Subcutaneous abdominal adipose tissue (tissue), 5 donors: ENCODE data around the gene GALNT15.
A peak's percentile ranks its signal among the peaks of the same experiment; 100 is the strongest.

Experiments
- H3K27ac ChIP-seq: one replicate; pipeline ENCODE4 v1.7.0; 2013; ENCODE audit warnings: low read depth, mild to moderate bottlenecking, inconsistent platforms, low read length, moderate library complexity
- H3K27me3 ChIP-seq, 5 donors: one replicate each; pipeline ENCODE4 v1.7.0; 2013; ENCODE audit warnings: low read length in 5 of 5, inconsistent platforms in 1 of 5; ENCODE audit not compliant: control insufficient read depth in 5 of 5, insufficient read depth in 4 of 5
- H3K36me3 ChIP-seq, 5 donors: one replicate each; pipeline ENCODE4 v1.7.0; 2013; ENCODE audit warnings: low read length in 5 of 5; ENCODE audit not compliant: control insufficient read depth in 5 of 5, insufficient read depth in 5 of 5
- H3K4me1 ChIP-seq, 5 donors: one replicate each; pipeline ENCODE4 v1.7.0; 2013; ENCODE audit warnings: low read length in 5 of 5, mild to moderate bottlenecking in 3 of 5, moderate library complexity in 1 of 5; ENCODE audit not compliant: control insufficient read depth in 5 of 5, insufficient read depth in 5 of 5
- H3K4me3 ChIP-seq, 5 donors: one replicate each; pipeline ENCODE4 v1.7.0; 2013; ENCODE audit warnings: low read length in 5 of 5, low read depth in 1 of 5
- H3K9ac ChIP-seq, 5 donors: one replicate each; pipeline ENCODE4 v1.7.0; 2013; ENCODE audit warnings: low read length in 5 of 5, mild to moderate bottlenecking in 4 of 5, moderate library complexity in 3 of 5
- H3K9me3 ChIP-seq, 5 donors: one replicate each; pipeline ENCODE4 v1.7.0; 2013; ENCODE audit warnings: low read length in 5 of 5; ENCODE audit not compliant: control insufficient read depth in 5 of 5
- donor health status: healthy.
- donor health status: healthy.
- donor health status: healthy.
- donor health status: healthy.
- donor health status: healthy.

GALNT15 gene

DNA sequence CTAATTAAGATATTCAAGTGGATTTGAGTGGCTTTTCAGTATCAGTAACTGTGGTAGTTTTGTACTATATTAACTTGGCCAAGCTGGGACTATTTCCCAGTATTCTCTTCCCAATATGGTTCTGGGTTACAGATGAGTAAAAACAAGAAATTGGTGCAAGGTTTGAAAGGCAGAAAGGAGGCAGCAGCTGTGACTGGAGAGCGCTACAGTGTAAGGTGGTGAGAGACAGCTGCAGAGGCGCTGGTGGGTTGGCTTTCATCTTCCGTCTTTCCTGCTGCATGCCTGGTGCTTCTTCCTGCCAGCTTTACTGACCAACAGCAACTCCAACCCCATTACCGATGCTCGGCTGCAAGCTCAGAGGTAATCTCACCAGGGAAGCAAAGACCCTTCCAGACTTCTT is 80.4 kb downstream of the GALNT15 start:
- H3K27me3 ChIP-seq: no peaks in the 10 kb centered on the region
- H3K9me3 ChIP-seq: no peaks in the 10 kb centered on the region
- peaks cover 5 to 20% (median 13%) of the 10 kb centered on the region in 5 donors for H3K4me1 ChIP-seq
- no peak overlapping the region for H3K4me3 ChIP-seq
- H3K27ac ChIP-seq: no peak overlapping the region
- peaks cover 6 to 21% (median 15%) of the 10 kb centered on the region in 5 donors for H3K36me3 ChIP-seq
- no peak overlapping the region for H3K9ac ChIP-seq

DNA sequence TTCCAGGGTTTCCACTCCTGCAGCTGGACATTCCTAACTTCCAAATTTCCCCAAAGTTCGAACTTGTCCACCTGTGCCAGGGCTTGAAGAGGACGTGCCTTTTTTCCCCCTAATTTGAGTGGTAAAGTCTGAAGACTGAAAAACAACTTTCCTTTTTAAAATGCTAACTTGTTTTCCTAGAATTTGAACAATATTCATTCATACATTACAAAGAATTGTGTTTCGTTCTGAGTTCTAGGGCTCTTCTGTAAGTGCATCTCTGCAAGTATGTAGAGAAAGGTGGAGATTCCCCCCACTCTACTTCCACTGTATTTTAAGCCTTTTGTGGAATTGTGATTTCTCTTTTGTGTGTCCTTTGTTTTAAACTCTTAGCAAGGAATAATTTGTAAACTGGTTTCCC is 80.8 kb downstream of the GALNT15 start:
- Histone ChIP-seq H3K36me3 (peaks cover 10 to 25% (median 19%) of the 10 kb centered on the region in 5 donors), H3K27me3 (no peaks in the 10 kb centered on the region), H3K4me1 (peaks cover 5 to 20% (median 13%) of the 10 kb centered on the region in 5 donors), H3K9me3 (no peaks in the 10 kb centered on the region), H3K27ac (no peak overlapping the region), H3K4me3 (no peak overlapping the region), H3K9ac (no peak overlapping the region)

DNA sequence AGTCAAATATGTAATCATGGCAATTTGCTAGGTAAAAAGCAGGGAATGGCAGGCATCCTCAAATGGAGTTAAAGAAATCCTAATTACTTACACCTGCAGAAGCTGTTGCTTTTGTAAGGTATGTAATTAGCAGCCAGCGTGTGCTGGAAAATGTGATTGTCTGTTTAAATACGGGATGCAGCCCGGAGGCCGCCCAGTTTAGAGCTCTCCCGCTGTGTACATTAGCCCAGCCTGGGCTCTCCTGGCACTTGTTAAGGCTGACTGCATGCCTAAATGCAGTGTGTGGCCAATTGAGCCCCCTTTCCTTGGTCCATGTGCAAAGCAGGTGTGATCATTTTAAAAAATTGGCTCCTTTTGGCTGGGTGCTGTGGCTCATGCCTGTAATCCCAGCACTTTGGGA is 81.2 kb downstream of the GALNT15 start:
- Histone ChIP-seq H3K9ac (no peak overlapping the region), H3K4me3 (no peak overlapping the region), H3K27ac (no peak overlapping the region), H3K36me3 (peaks cover 14 to 29% (median 23%) of the 10 kb centered on the region in 5 donors), H3K27me3 (no peaks in the 10 kb centered on the region), H3K4me1 (peaks cover 5 to 20% (median 13%) of the 10 kb centered on the region in 5 donors), H3K9me3 (no peaks in the 10 kb centered on the region)

DNA sequence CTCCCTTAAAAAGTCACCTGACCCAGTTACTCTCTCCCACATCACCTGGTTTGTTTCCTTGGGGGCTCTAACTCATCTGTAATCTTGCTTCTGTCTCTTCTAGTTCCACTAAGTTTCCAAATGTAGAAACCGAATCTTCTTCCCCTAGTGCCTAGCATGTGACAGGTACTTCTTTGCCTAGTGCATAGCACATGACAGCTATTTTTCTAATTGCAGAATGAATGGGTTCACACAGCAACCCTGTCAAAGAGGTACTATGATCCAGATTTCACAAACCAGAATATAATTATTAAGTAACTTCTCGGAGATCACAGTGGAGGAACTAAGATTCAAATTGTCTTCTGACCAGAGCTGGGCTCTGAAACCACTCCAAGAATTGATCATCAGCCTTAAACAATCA is 82.8 kb downstream of the GALNT15 start:
- peaks cover 14 to 31% (median 23%) of the 10 kb centered on the region in 5 donors for H3K36me3 ChIP-seq
- H3K27ac ChIP-seq: no peak overlapping the region
- peaks cover 5 to 18% (median 15%) of the 10 kb centered on the region in 5 donors for H3K4me1 ChIP-seq

DNA sequence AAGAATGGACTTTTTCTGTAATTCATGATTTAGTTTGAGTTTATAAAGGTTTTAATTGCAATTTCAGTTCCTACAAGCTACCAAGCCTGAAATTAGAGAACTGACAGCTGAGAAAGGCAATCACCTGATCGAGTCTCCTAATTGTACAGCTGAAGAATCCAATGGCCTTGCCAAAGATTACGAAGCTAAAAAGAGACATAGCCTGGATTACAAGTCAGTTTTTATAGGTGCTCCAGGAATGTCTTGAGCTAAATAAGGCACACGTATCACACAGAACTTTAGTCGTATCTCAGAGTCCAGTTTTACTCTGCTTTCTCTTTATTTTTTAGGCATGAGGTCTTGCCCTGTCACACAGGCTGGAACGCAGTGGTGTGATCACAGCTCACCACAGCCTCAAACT is 83.7 kb downstream of the GALNT15 start:
- no peak overlapping the region for H3K9ac ChIP-seq
- no peak overlapping the region for H3K4me3 ChIP-seq
- H3K27me3 ChIP-seq: no peaks in the 10 kb centered on the region
- H3K36me3 ChIP-seq: peaks cover 14 to 31% (median 23%) of the 10 kb centered on the region in 5 donors
- peaks cover 5 to 15% (median 14%) of the 10 kb centered on the region in 5 donors for H3K4me1 ChIP-seq
- H3K27ac ChIP-seq: peak overlapping the region; percentile 19
- no peaks in the 10 kb centered on the region for H3K9me3 ChIP-seq

More for the DNA sequence above, 82.8 kb downstream of the GALNT15 start:
- H3K9ac ChIP-seq: no peak overlapping the region
- no peaks in the 10 kb centered on the region for H3K9me3 ChIP-seq
- no peak overlapping the region for H3K4me3 ChIP-seq
- H3K27me3 ChIP-seq: no peaks in the 10 kb centered on the region

DNA sequence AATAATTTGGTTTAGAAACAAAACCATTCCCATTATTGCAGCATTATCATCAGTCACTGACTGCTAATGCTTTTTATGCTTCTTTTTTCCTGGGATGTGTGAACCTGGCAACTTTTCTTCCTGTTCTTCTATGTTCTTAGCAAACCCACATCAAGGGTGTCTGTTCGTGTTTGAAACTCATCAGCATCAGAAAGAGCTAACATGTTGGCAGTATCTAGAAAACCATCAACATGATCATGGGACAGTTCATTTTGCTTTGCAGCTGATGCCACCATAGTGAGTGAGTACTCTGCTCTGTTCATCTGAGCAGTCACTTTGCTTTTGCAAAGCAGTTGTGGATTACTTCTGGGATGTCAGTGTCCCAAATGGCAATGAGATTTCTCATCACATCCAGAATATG is 84.4 kb downstream of the GALNT15 start:
- Histone ChIP-seq H3K27ac (peak overlapping the region; percentile 19), H3K9ac (no peak overlapping the region), H3K36me3 (peaks cover 14 to 31% (median 23%) of the 10 kb centered on the region in 5 donors), H3K9me3 (no peaks in the 10 kb centered on the region), H3K27me3 (no peaks in the 10 kb centered on the region), H3K4me1 (peaks cover under 1 to 14% (median 10%) of the 10 kb centered on the region in 5 donors), H3K4me3 (no peak overlapping the region)

DNA sequence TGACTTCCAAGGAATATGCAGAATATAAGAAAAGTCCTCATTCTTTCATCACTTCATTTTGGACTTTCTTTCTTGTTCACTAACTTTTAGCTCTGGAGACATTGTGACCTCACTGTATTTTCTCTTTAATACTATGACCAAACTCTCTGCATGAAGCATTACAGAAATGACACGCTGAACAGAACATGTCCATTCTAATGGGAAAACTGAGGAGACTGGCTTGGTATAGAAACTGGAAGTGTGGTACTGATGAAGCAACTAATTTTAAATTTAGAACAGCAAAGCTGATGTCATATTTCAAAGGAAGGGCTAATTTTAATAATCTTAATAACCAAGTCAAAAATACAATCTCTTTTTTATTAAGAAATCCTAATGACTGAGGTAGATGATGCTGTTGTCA is 85.6 kb downstream of the GALNT15 start:
- Histone ChIP-seq H3K4me3 (no peak overlapping the region), H3K9ac (no peak overlapping the region), H3K36me3 (peaks cover 14 to 31% (median 23%) of the 10 kb centered on the region in 5 donors), H3K27ac (no peak overlapping the region), H3K9me3 (no peaks in the 10 kb centered on the region), H3K27me3 (no peaks in the 10 kb centered on the region), H3K4me1 (peaks cover 8 to 17% (median 14%) of the 10 kb centered on the region in 5 donors)

DNA sequence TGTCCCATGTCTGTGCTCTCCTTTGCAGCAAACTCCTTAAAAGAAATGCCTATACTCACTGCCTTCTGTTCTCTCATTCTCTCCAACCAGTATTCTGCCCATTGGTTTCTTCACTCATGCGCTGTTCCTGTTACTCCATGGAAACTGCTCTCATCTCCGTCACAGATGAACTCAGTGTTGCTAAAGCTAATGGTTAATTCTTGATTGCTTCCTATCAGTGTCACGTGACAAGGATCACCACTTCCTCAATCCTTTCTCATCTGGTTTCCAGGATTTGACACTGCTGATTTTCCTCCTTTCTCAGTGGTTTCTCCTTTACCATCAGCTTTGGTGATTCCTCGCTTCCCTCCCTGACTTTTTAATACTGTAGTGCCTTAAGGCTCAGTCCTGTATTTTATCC is 87.7 kb downstream of the GALNT15 start:
- no peaks in the 10 kb centered on the region for H3K9me3 ChIP-seq
- H3K4me3 ChIP-seq: no peak overlapping the region
- no peaks in the 10 kb centered on the region for H3K27me3 ChIP-seq
- no peak overlapping the region for H3K27ac ChIP-seq
- H3K4me1 ChIP-seq: peaks cover 10 to 37% (median 31%) of the 10 kb centered on the region in 5 donors
- H3K36me3 ChIP-seq: peaks cover 14 to 27% (median 20%) of the 10 kb centered on the region in 5 donors
- peak overlapping the region in 1 of 5 donors; percentile 22 for H3K9ac ChIP-seq

DNA sequence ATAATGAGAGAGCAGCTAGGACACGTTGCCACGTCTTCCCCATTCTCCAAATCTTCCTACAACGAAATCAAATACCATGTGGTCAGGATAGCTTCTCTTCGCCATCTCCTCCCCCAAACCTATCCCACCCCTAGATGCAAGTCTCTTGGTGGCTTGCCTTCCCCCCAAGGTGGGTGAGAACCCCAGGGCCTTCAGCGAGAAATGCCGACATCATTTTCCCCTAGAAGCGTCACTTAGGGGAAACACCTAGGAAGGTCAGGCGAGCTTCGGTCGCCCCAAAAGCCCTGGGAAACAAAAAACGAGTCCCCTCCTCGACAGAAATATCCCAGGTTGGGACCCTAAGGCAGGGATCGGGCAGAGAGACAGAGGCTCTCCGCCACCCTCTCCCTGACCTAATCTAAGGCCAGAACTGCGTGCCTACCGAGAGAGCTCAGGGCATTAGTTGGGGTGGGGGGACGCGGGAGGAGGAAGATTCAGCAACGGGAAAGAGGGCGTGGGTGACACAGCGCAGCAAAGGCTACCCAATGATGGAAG is 89.8 kb downstream of the GALNT15 start:
- Histone ChIP-seq H3K4me3 (peak overlapping the region; percentile 91 to 99 (median 92)), H3K36me3 (peaks cover 10 to 16% (median 14%) of the 10 kb centered on the region in 5 donors), H3K27ac (peak overlapping the region; percentile 81), H3K4me1 (peaks cover 10 to 47% (median 33%) of the 10 kb centered on the region in 5 donors), H3K9me3 (no peaks in the 10 kb centered on the region), H3K27me3 (no peaks in the 10 kb centered on the region), H3K9ac (peak overlapping the region; percentile 77 to 96 (median 85))

DNA sequence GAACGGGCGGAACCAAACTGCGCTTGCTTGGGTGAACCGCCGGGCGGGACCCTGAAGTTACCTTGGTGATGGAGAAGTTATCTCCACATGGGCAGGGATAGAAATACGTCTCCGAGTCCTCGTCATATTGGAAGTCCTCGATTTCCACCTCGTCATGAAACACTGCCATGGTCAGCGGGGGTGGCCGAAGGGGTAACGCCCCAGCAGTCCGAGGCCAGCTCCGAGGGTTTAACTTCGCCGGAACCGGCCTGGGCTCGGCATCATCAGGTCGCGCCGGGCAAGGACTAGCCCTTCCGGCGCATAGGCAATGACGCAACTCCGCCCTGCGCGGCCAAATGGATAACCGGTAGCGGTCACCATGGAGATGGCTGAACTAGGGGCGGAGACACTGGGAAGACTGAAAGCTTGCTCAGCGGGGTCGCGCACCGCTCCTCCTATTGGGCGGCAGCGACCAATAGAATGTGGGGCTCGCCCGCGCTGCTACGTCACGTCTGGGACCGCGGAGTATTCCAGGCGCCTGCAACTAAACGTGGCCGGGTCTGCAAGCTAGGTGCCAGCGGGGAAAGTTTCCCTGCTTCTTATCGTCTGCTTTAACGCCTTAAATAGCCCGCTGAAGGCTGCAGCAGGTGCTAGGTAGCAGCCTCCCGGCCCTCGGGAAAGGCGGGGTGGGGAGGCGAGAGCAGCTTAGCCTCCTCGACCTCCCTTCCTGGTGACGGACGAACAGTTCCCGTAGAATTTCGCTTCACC is 90.4 kb downstream of the GALNT15 start, which contains the start of the genes DPH3 and OXNAD1:
Gene DPH3, minus strand, starts transcription at position 236 of the 747 bp plus-strand sequence. Its CDS starts 67 bp downstream, at position 169.
Gene OXNAD1, plus strand, starts transcription at position 505 of the 747 bp plus-strand sequence. CDS start 5,741 bp downstream, outside the sequence.
- peak within 1 kb of the TSS; percentile 84 for H3K27ac ChIP-seq
- peaks cover 5 to 14% (median 9%) of the 10 kb centered on the region in 5 donors for H3K36me3 ChIP-seq
- H3K9me3 ChIP-seq: no peaks in the 10 kb centered on the region
- H3K4me1 ChIP-seq: peaks cover 10 to 47% (median 33%) of the 10 kb centered on the region in 5 donors
- no peaks in the 10 kb centered on the region for H3K27me3 ChIP-seq
- H3K9ac ChIP-seq: peak within 1 kb of the TSS; percentile 79 to 96 (median 90)
- peak within 1 kb of the TSS; percentile 91 to 99 (median 92) for H3K4me3 ChIP-seq
